PC-3 (cell line): Measurements from ENCODE around the gene FAR1. TPM values are rescaled to one million over a fixed set of nuclear protein-coding genes. Genes with fewer than 3 reads are reported as not detected.

Experiments used
- ATAC-seq: fragments of 200-7000 bp; cut with Tn5 transposase; 2 replicates; pipeline ENCODE4 v1.9.1; 2020; ENCODE audit warnings: mild to moderate bottlenecking, moderate library complexity
- BruUV-seq: library from RNA; stranded (reverse); fragments of 400-500 nt; replicated peaks from 2 replicates; lab custom pipeline; 2021; lab: Mats Ljungman, UMichigan
- CTCF ChIA-PET: fragments of 300-600 bp; sonication (Branson Sonifier 250); formaldehyde crosslinking; loops from one replicate; lab custom pipeline; 2022; ENCODE audit warnings: antibody characterized with exemption; lab: Charles Lee
- POLR2A ChIA-PET: fragments of 300-600 bp; sonication (Branson Sonifier 250); formaldehyde crosslinking; loops from one replicate; lab custom pipeline; 2022; ENCODE audit warnings: antibody characterized with exemption; ENCODE audit not compliant: unreplicated experiment; lab: Charles Lee
- DNase-seq: peaks from one replicate; pipeline ENCODE4 v3.0.0-alpha.2; 2015
- H2AFZ ChIP-seq: fragments of 300-600 bp; sonication (generic); 2 replicates; pipeline ENCODE4 v1.6.0; 2016; ENCODE audit warnings: antibody characterized with exemption, low read length
- H3F3A ChIP-seq: fragments of 300-600 bp; sonication (generic); one replicate; pipeline ENCODE4 v1.6.0; 2017; ENCODE audit warnings: antibody characterized with exemption, low read length, control low read depth, mild to moderate bottlenecking; ENCODE audit not compliant: unreplicated experiment
- H3K27ac ChIP-seq: fragments of 300-600 bp; sonication (generic); 2 replicates; pipeline ENCODE4 v1.5.1; 2016; ENCODE audit warnings: mild to moderate bottlenecking, low read length
- H3K27me3 ChIP-seq: fragments of 300-600 bp; sonication (generic); 2 replicates; pipeline ENCODE4 v1.6.1; 2016; ENCODE audit warnings: low read length, mixed read lengths
- H3K36me3 ChIP-seq: fragments of 300-600 bp; sonication (generic); 2 replicates; pipeline ENCODE4 v1.6.1; 2016; ENCODE audit warnings: low read depth, mixed run types, low read length, mixed read lengths
- H3K4me1 ChIP-seq: fragments of 300-600 bp; sonication (generic); 2 replicates; pipeline ENCODE4 v1.5.1; 2016; ENCODE audit warnings: low read length; ENCODE audit not compliant: insufficient read depth
- H3K4me2 ChIP-seq: fragments of 300-600 bp; sonication (generic); 2 replicates; pipeline ENCODE4 v1.6.0; 2016; ENCODE audit warnings: low read length
- H3K4me3 ChIP-seq: fragments of 300-600 bp; sonication (generic); 2 replicates; pipeline ENCODE4 v1.5.1; 2016; ENCODE audit warnings: mild to moderate bottlenecking, low read length, mixed read lengths
- H3K79me2 ChIP-seq: fragments of 300-600 bp; sonication (generic); 2 replicates; pipeline ENCODE4 v1.6.1; 2017; ENCODE audit warnings: low read length, mixed read lengths
- H3K9ac ChIP-seq: fragments of 300-600 bp; sonication (generic); 2 replicates; pipeline ENCODE4 v1.6.0; 2016; ENCODE audit warnings: mild to moderate bottlenecking, low read length
- H3K9me2 ChIP-seq: fragments of 300-600 bp; sonication (generic); replicated peaks from 2 replicates; pipeline ENCODE4 v1.6.1; 2016; ENCODE audit warnings: mixed run types, low read length, mixed read lengths
- H3K9me3 ChIP-seq: fragments of 300-600 bp; sonication (generic); 2 replicates; pipeline ENCODE4 v1.6.1; 2016; ENCODE audit warnings: low read length, mixed read lengths
- H4K20me1 ChIP-seq: fragments of 300-600 bp; sonication (generic); 2 replicates; pipeline ENCODE4 v1.6.1; 2016; ENCODE audit warnings: low read length, mixed read lengths
- CTCF ChIP-seq: fragments of 300-600 bp; sonication (generic); conservative IDR thresholded peaks from 2 replicates; pipeline ENCODE4 v1.5.1; 2017; ENCODE audit warnings: antibody characterized with exemption, low read depth, mild to moderate bottlenecking, low read length
- EZH2 ChIP-seq: fragments of 300-600 bp; sonication (generic); IDR thresholded peaks from one replicate; pipeline ENCODE4 v1.6.1; 2017; ENCODE audit warnings: antibody characterized with exemption, mild to moderate bottlenecking, low read length; ENCODE audit not compliant: unreplicated experiment
- EZH2phosphoT487 ChIP-seq: fragments of 300-600 bp; sonication (generic); IDR thresholded peaks from 2 replicates; pipeline ENCODE4 v1.6.1; 2018; ENCODE audit warnings: mild to moderate bottlenecking, antibody characterized with exemption, low read length, borderline replicate concordance
- intact Hi-C: fragments of 100-400 bp; cut with micrococcal nuclease; formaldehyde crosslinking; loops from 2 replicates; pipeline ENCODE4 v1.9.0; 2023
- total RNA-seq: library from RNA; depleted of rRNA; stranded (reverse); fragments of >200 nt; gene quantifications from 2 replicates; pipeline ENCODE4 v1.2.3, GENCODE V29; 2014

The FAR1 gene
- total RNA-seq, 1 experiment from 2014 or later: 45.6 TPM

GRCh38 chr11:13765886-13766285 lies 97.4 kb downstream of the FAR1 start:
- BruUV-seq: no TSS peak
- CTCF ChIA-PET: no interaction called here
- Histone ChIP-seq H4K20me1 (no peaks in the 10 kb centered on the region), H3K36me3 (no peaks in the 10 kb centered on the region), H3K9ac (no peak overlapping the region), H3K9me2 (no peaks in the 10 kb centered on the region), H3F3A (no peaks in the 10 kb centered on the region), H3K79me2 (no peaks in the 10 kb centered on the region), H3K4me3 (no peak overlapping the region), H3K4me1 (no peaks in the 10 kb centered on the region), H3K27me3 (no peaks in the 10 kb centered on the region), H3K27ac (no peak overlapping the region), H3K9me3 (no peaks in the 10 kb centered on the region), H3K4me2 (no peak overlapping the region), H2AFZ (no peak overlapping the region)
- ATAC-seq (no peak), DNase-seq (no peak)
- POLR2A ChIA-PET: no interaction called here
- intact Hi-C loops: no loop called here
- no peak for TF ChIP-seq EZH2
- no peak for TF ChIP-seq CTCF
- TF ChIP-seq EZH2phosphoT487: no peak

- H3K36me3 ChIP-seq: no peaks in the 10 kb centered on the region
- no peaks in the 10 kb centered on the region for H3K4me1 ChIP-seq
- H3K4me2 ChIP-seq: no peak overlapping the region
- H3F3A ChIP-seq: no peaks in the 10 kb centered on the region
- no peaks in the 10 kb centered on the region for H3K9me2 ChIP-seq
- no peak overlapping the region for H3K4me3 ChIP-seq
- no peak overlapping the region for H3K9ac ChIP-seq
- intact Hi-C loops: no loop called here
- TF ChIP-seq EZH2: no peak
- no peak for TF ChIP-seq CTCF
- no peak for TF ChIP-seq EZH2phosphoT487
- H3K9me3 ChIP-seq: no peaks in the 10 kb centered on the region
- no peaks in the 10 kb centered on the region for H3K27me3 ChIP-seq
- no peaks in the 10 kb centered on the region for H4K20me1 ChIP-seq
- ChIA-PET CTCF (no interaction called here), POLR2A (no interaction called here)
- DNase-seq: no peak
- no peak overlapping the region for H2AFZ ChIP-seq
- H3K27ac ChIP-seq: no peak overlapping the region
- BruUV-seq: no TSS peak
- no peaks in the 10 kb centered on the region for H3K79me2 ChIP-seq
- ATAC-seq: no peak
Measured at GRCh38 chr11:13767471-13767870, 99.0 kb downstream of the FAR1 start.

GRCh38 chr11:13769188-13769587 lies 100.7 kb downstream of the FAR1 start:
- no peak overlapping the region for H3K9ac ChIP-seq
- H3K27me3 ChIP-seq: no peaks in the 10 kb centered on the region
- H3K4me2 ChIP-seq: no peak overlapping the region
- TF ChIP-seq CTCF (no peak), EZH2phosphoT487 (no peak), EZH2 (no peak)
- no peak overlapping the region for H3K27ac ChIP-seq
- intact Hi-C loops: no loop called here
- no peaks in the 10 kb centered on the region for H4K20me1 ChIP-seq
- H3K36me3 ChIP-seq: no peaks in the 10 kb centered on the region
- no peaks in the 10 kb centered on the region for H3K79me2 ChIP-seq
- no peaks in the 10 kb centered on the region for H3K9me2 ChIP-seq
- no peaks in the 10 kb centered on the region for H3F3A ChIP-seq
- H3K4me1 ChIP-seq: no peaks in the 10 kb centered on the region
- no peak for DNase-seq
- BruUV-seq: no TSS peak
- ChIA-PET CTCF (no interaction called here), POLR2A (no interaction called here)
- no peak for ATAC-seq
- no peak overlapping the region for H3K4me3 ChIP-seq
- H2AFZ ChIP-seq: no peak overlapping the region
- no peaks in the 10 kb centered on the region for H3K9me3 ChIP-seq
